ENCODE measurements around the gene LDAH.

Gene LDAH

DNA sequence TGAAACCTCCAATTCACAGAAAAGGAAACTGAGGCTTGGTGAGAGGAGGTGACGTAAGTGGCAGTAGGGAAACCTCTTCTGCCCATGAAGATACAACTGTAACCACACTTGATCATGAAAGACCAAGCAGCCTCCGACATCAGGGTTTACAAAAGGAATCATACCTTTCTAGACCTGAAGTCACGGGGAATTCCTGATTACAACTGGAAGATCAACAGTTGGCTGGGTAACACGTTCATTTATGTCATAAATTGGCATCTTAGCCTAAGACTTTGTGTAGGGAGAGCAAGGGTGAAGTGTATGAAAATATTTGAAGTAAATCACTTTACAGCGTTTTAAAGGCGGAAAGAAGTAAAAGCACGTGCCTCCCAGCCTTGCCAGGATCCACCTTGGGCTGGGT lies 172.9 kb downstream of the LDAH start:
- no peak for TF ChIP-seq ZC3H10 (CRISPR knock-in tag; IDR thresholded peaks at IDR 0.05)
- no peak for TF ChIP-seq ESRRG (CRISPR knock-in tag; IDR thresholded peaks at IDR 0.05)
- TF ChIP-seq, protein P1, sequence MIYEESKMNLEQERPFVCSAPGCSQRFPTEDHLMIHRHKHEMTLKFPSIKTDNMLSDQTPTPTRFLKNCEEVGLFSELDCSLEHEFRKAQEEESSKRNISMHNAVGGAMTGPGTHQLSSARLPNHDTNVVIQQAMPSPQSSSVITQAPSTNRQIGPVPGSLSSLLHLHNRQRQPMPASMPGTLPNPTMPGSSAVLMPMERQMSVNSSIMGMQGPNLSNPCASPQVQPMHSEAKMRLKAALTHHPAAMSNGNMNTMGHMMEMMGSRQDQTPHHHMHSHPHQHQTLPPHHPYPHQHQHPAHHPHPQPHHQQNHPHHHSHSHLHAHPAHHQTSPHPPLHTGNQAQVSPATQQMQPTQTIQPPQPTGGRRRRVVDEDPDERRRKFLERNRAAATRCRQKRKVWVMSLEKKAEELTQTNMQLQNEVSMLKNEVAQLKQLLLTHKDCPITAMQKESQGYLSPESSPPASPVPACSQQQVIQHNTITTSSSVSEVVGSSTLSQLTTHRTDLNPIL (CRISPR knock-in tag; IDR thresholded peaks at IDR 0.05; ENCODE audit: low read depth): no peak
- TF ChIP-seq, protein P2, sequence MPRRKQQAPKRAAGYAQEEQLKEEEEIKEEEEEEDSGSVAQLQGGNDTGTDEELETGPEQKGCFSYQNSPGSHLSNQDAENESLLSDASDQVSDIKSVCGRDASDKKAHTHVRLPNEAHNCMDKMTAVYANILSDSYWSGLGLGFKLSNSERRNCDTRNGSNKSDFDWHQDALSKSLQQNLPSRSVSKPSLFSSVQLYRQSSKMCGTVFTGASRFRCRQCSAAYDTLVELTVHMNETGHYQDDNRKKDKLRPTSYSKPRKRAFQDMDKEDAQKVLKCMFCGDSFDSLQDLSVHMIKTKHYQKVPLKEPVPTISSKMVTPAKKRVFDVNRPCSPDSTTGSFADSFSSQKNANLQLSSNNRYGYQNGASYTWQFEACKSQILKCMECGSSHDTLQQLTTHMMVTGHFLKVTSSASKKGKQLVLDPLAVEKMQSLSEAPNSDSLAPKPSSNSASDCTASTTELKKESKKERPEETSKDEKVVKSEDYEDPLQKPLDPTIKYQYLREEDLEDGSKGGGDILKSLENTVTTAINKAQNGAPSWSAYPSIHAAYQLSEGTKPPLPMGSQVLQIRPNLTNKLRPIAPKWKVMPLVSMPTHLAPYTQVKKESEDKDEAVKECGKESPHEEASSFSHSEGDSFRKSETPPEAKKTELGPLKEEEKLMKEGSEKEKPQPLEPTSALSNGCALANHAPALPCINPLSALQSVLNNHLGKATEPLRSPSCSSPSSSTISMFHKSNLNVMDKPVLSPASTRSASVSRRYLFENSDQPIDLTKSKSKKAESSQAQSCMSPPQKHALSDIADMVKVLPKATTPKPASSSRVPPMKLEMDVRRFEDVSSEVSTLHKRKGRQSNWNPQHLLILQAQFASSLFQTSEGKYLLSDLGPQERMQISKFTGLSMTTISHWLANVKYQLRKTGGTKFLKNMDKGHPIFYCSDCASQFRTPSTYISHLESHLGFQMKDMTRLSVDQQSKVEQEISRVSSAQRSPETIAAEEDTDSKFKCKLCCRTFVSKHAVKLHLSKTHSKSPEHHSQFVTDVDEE (CRISPR knock-in tag; IDR thresholded peaks at IDR 0.05): no peak
- TF ChIP-seq RARB (CRISPR knock-in tag; IDR thresholded peaks at IDR 0.05): no peak
- no peak for TF ChIP-seq ISL1 (CRISPR knock-in tag; IDR thresholded peaks at IDR 0.05)
- TF ChIP-seq GLIS3 (CRISPR knock-in tag; IDR thresholded peaks at IDR 0.05): no peak
- TF ChIP-seq ZNF565 (CRISPR knock-in tag; conservative IDR thresholded peaks at IDR 0.05; ENCODE audit: low read depth): no peak
- no peak for TF ChIP-seq ZFP30 (CRISPR knock-in tag; IDR thresholded peaks at IDR 0.05)
- TF ChIP-seq, protein P3, sequence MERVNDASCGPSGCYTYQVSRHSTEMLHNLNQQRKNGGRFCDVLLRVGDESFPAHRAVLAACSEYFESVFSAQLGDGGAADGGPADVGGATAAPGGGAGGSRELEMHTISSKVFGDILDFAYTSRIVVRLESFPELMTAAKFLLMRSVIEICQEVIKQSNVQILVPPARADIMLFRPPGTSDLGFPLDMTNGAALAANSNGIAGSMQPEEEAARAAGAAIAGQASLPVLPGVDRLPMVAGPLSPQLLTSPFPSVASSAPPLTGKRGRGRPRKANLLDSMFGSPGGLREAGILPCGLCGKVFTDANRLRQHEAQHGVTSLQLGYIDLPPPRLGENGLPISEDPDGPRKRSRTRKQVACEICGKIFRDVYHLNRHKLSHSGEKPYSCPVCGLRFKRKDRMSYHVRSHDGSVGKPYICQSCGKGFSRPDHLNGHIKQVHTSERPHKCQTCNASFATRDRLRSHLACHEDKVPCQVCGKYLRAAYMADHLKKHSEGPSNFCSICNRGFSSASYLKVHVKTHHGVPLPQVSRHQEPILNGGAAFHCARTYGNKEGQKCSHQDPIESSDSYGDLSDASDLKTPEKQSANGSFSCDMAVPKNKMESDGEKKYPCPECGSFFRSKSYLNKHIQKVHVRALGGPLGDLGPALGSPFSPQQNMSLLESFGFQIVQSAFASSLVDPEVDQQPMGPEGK (CRISPR knock-in tag; IDR thresholded peaks at IDR 0.05; ENCODE audit: borderline replicate concordance): no peak
- TF ChIP-seq BACH2 (CRISPR knock-in tag; IDR thresholded peaks at IDR 0.05; ENCODE audit: borderline replicate concordance): no peak
- no peak for TF ChIP-seq ZFP3 (CRISPR knock-in tag; IDR thresholded peaks at IDR 0.05)
- no peak for TF ChIP-seq TCF4 (CRISPR knock-in tag; IDR thresholded peaks at IDR 0.05; ENCODE audit: borderline replicate concordance)
- no peak for TF ChIP-seq SNAI2 (CRISPR knock-in tag; IDR thresholded peaks at IDR 0.05)
- TF ChIP-seq OSR1 (CRISPR knock-in tag; IDR thresholded peaks at IDR 0.05): no peak
- TF ChIP-seq CSDC2 (CRISPR knock-in tag; IDR thresholded peaks at IDR 0.05): no peak
- no peak for TF ChIP-seq PPARA (CRISPR knock-in tag; IDR thresholded peaks at IDR 0.05; ENCODE audit: borderline replicate concordance)
- ATAC-seq: no peak

DNA sequence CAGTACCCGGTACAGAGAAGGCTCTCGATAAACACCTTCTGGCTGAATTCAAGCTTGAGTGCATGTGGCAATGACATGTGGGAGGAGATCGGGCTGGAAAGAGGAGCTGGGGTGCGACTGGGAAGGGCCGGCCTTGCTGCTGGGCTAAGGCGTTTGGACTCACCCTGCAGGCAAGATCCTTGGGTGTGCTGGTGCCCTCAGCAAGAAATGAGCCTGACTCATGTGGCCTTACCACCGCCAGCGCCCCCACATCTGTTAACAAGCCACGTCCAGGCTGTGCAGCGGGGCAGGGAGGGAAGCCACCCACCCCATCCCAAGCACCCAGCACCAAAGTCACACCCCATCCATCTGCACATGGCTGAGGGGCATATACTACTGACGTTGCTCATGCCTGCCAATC lies 173.3 kb downstream of the LDAH start:
- TF ChIP-seq, protein P2 (CRISPR knock-in tag; IDR thresholded peaks at IDR 0.05): no peak
- TF ChIP-seq, protein P1 (CRISPR knock-in tag; IDR thresholded peaks at IDR 0.05; ENCODE audit: low read depth): no peak
- no peak for TF ChIP-seq TOX (CRISPR knock-in tag; IDR thresholded peaks at IDR 0.05; ENCODE audit: borderline replicate concordance)
- no peak for TF ChIP-seq TCF4 (CRISPR knock-in tag; IDR thresholded peaks at IDR 0.05; ENCODE audit: borderline replicate concordance)
- TF ChIP-seq ZFP30 (CRISPR knock-in tag; IDR thresholded peaks at IDR 0.05): no peak
- TF ChIP-seq ARNTL (CRISPR knock-in tag; IDR thresholded peaks at IDR 0.05; ENCODE audit: borderline replicate concordance, low read depth): no peak
- ATAC-seq: no peak

DNA sequence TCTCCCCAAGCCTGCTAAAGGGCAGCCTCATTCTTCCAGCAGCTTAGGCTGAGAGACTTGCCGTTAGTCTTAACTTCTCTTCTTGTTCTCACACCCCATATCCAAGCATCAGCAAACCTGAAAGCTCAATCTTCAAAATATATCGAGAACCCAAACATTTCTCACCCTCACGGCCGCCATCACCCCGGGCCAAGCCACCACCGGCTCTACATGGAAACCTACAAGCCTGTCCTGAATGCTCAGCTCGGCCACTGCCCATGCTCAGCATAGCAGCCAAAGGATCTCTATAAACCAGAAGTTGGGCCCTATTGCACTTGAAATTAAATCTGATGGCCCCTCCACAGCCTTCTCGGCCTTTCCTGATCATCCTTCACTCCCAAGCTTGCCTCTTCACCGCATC lies 174.1 kb downstream of the LDAH start:
- no peak for ATAC-seq
- no peak for TF ChIP-seq OSR1 (CRISPR knock-in tag; IDR thresholded peaks at IDR 0.05)
- TF ChIP-seq, protein P1 (CRISPR knock-in tag; IDR thresholded peaks at IDR 0.05; ENCODE audit: low read depth): no peak
- no peak for TF ChIP-seq BACH2 (CRISPR knock-in tag; IDR thresholded peaks at IDR 0.05; ENCODE audit: borderline replicate concordance)
- TF ChIP-seq GLIS3 (CRISPR knock-in tag; IDR thresholded peaks at IDR 0.05): no peak
- TF ChIP-seq ZNF70 (CRISPR knock-in tag; IDR thresholded peaks at IDR 0.05): no peak
- TF ChIP-seq ESRRG (CRISPR knock-in tag; IDR thresholded peaks at IDR 0.05): no peak
- TF ChIP-seq RARB (CRISPR knock-in tag; IDR thresholded peaks at IDR 0.05): no peak
- TF ChIP-seq ZFP3 (CRISPR knock-in tag; IDR thresholded peaks at IDR 0.05): no peak
- TF ChIP-seq ZC3H10 (CRISPR knock-in tag; IDR thresholded peaks at IDR 0.05): no peak
- TF ChIP-seq, protein P4, sequence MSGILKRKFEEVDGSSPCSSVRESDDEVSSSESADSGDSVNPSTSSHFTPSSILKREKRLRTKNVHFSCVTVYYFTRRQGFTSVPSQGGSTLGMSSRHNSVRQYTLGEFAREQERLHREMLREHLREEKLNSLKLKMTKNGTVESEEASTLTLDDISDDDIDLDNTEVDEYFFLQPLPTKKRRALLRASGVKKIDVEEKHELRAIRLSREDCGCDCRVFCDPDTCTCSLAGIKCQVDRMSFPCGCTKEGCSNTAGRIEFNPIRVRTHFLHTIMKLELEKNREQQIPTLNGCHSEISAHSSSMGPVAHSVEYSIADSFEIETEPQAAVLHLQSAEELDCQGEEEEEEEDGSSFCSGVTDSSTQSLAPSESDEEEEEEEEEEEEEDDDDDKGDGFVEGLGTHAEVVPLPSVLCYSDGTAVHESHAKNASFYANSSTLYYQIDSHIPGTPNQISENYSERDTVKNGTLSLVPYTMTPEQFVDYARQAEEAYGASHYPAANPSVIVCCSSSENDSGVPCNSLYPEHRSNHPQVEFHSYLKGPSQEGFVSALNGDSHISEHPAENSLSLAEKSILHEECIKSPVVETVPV (CRISPR knock-in tag; IDR thresholded peaks at IDR 0.05): no peak
- TF ChIP-seq, protein P2 (CRISPR knock-in tag; IDR thresholded peaks at IDR 0.05): no peak
- TF ChIP-seq ISL1 (CRISPR knock-in tag; IDR thresholded peaks at IDR 0.05): no peak

Measured in SK-N-SH treated with all-trans-retinoic acid at 6 μM for 48 hours (cell line).